Suprapubic skin (tissue), 3 donors: Measurements from ENCODE around the gene OSMR.

ENCODE experiments used
- CTCF ChIP-seq, 2 donors: fragments of 200-600 bp in 1 of 2; fragments of 450-650 bp in 1 of 2; sonication (generic) in 1 of 2; IDR thresholded peaks; one replicate each; pipeline ENCODE4 v1.5.1; 2016 to 2019; ENCODE audit warnings: antibody characterized with exemption in 2 of 2, mild to moderate bottlenecking in 1 of 2, moderate library complexity in 1 of 2
- POLR2A ChIP-seq, 2 donors: fragments of 450-650 bp; IDR thresholded peaks; one replicate each; pipeline ENCODE4 v1.6.1; 2017; ENCODE audit warnings: antibody characterized with exemption in 2 of 2, mild to moderate bottlenecking in 2 of 2, moderate library complexity in 2 of 2

GRCh38 chr5:38803246-38803645 is 42.6 kb upstream of the OSMR start:
- TF ChIP-seq CTCF (IDR thresholded peaks at IDR 0.05) (no peak), POLR2A (IDR thresholded peaks at IDR 0.05) (no peak)
